Skeletal muscle tissue (tissue), 4 donors: ENCODE data around the gene ADAMTSL5. TPM values are rescaled to one million over a fixed set of nuclear protein-coding genes. Genes with fewer than 3 reads are reported as not detected.
"Not testable (repeated sequence)": the region's sequence is repeated elsewhere in the genome, so short reads cannot be mapped to it uniquely, and the experiment has no call there.

Source experiments
- H3K27ac ChIP-seq: one replicate; pipeline ENCODE4 v1.7.0; 2013; ENCODE audit warnings: mild to moderate bottlenecking, low read depth, low read length, inconsistent platforms
- H3K27me3 ChIP-seq, 3 donors: one replicate each; pipeline ENCODE4 v1.7.0; 2013; ENCODE audit warnings: low read length in 3 of 3; ENCODE audit not compliant: control insufficient read depth in 3 of 3, insufficient read depth in 3 of 3
- H3K36me3 ChIP-seq, 3 donors: one replicate each; pipeline ENCODE4 v1.7.0; 2013; ENCODE audit warnings: low read length in 3 of 3; ENCODE audit not compliant: control insufficient read depth in 3 of 3, insufficient read depth in 3 of 3
- H3K4me1 ChIP-seq, 3 donors: one replicate each; pipeline ENCODE4 v1.7.0; 2013; ENCODE audit warnings: low read length in 3 of 3, mild to moderate bottlenecking in 3 of 3; ENCODE audit not compliant: control insufficient read depth in 3 of 3, insufficient read depth in 3 of 3
- H3K4me3 ChIP-seq, 3 donors: one replicate each; pipeline ENCODE4 v1.7.0; 2013; ENCODE audit warnings: low read length in 3 of 3
- H3K9ac ChIP-seq, 3 donors: one replicate each; pipeline ENCODE4 v1.7.0; 2013; ENCODE audit warnings: low read length in 3 of 3, mild to moderate bottlenecking in 3 of 3, moderate library complexity in 2 of 3, low read depth in 1 of 3
- H3K9me3 ChIP-seq, 3 donors: one replicate each; pipeline ENCODE4 v1.7.0; 2013; ENCODE audit warnings: low read length in 3 of 3; ENCODE audit not compliant: control insufficient read depth in 3 of 3
- total RNA-seq: library from RNA; depleted of rRNA; stranded (reverse); fragments of >200 nt; gene quantifications from one replicate; pipeline ENCODE4 v1.2.3, GENCODE V29; 2014
- donor health status: Osteomylitis.

The ADAMTSL5 gene
- total RNA-seq, 1 donor from 2014 or later, result 3.1 TPM

DNA sequence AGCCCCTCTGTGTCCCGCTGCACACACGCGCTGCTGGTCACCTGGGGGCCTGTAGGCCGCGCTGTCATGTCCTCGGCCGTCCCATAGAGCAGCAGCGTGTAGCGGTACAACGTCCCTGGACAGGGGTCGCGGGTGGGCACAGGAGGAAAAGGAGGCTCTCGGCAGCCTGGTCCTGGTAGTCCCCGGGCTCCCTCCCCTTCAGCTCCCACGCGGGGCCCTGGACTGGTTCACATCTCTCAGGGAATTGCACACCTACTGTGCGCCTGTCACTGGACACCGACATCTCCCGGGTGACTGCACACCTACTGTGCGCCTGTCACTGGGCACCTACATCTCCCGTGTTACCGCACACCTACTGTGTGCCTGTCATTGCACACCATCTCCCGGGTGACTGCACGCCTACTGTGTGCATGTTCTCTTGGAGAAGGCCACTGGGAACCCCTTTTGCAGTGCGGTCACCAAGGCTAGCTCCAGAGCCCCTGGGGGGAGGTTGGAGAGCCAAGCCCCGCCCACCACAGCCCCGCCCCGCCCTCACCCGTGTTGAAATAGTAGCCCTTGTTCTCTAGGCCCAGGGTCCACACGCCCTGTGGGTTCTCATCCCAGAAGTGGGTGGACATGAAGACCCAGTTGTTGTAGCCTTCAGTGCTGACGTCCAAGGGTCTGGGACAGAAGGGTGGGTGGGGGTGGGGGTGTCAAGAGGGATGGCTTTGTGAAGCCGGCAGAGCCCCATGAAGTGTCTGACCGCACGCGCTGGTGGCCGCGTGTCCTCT, 30.3 kb downstream of the ADAMTSL5 start:
- no peak overlapping the region for H3K4me3 ChIP-seq
- peaks cover 9 to 13% (median 10%) of the 10 kb centered on the region in 3 donors for H3K4me1 ChIP-seq
- no peaks in the 10 kb centered on the region for H3K36me3 ChIP-seq
- H3K27ac ChIP-seq, result no peak overlapping the region
- no peak overlapping the region for H3K9ac ChIP-seq
- H3K27me3 ChIP-seq, result no peaks in the 10 kb centered on the region
- no peaks in the 10 kb centered on the region for H3K9me3 ChIP-seq

DNA sequence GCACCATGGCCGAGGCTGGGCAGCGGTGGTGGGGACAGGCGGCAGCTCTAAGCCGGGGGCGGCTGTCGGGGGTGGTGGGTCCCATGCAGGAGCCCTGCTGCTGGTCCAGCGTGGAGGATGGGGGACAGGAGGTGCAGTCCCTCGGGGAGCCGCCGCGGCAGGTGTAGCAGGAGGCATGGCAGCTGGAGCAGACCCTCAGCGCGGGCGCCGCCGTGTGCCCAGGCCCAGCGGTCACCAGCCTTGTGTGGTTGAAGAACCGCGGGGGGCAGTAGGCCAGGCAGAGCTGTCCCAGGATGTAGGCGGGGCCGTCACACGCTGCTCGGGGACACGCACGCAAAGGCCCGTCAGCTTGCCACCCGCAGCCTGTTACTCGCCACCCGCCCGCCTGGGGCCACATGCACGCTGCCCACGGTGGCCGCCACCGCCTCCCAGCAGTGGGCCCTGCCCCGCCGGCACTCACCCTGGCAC, 30.9 kb downstream of the ADAMTSL5 start:
- Histone ChIP-seq H3K9ac (no peak overlapping the region), H3K9me3 (no peaks in the 10 kb centered on the region), H3K27me3 (no peaks in the 10 kb centered on the region), H3K4me3 (no peak overlapping the region), H3K27ac (no peak overlapping the region), H3K4me1 (peaks cover 10 to 17% (median 10%) of the 10 kb centered on the region in 3 donors), H3K36me3 (no peaks in the 10 kb centered on the region)

DNA sequence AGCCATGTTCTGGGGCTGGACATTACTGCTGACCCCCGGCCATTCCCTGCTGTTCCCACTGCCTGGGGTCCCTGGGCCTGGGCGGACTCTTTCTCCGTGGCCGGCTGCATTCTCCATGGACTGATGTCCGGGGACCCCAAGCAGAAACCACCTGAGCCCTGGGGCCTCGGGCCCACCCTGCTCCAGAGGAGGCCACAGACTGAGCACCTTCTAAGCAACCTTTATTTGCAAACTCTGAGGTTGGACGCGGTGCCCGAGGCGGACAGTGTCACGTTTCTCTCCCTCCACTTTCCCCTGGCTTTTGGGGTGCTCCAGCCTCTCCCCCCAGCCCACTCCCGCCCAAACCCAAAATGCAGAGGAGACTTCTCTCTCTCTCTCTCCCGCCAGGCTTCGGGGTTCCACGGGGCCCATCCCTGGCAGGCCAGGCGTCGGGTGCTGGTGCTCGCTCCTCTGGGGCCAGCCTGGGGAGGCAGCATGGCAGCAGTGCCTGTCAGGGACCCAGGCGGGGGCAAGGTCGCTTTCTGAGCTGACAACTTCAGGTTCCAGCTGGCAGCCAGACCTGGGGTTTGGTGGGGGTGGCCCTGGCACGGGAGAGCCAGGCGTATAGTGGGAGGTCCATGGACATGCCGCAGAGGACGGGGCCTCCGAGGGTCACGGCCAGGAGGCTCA, 31.5 kb downstream of the ADAMTSL5 start:
- Histone ChIP-seq H3K4me1 (peaks cover 10 to 17% (median 10%) of the 10 kb centered on the region in 3 donors), H3K9ac (no peak overlapping the region), H3K27me3 (no peaks in the 10 kb centered on the region), H3K36me3 (peaks cover 0 to 2% (median 0%) of the 10 kb centered on the region in 3 donors), H3K4me3 (no peak overlapping the region), H3K9me3 (no peaks in the 10 kb centered on the region), H3K27ac (no peak overlapping the region)

DNA sequence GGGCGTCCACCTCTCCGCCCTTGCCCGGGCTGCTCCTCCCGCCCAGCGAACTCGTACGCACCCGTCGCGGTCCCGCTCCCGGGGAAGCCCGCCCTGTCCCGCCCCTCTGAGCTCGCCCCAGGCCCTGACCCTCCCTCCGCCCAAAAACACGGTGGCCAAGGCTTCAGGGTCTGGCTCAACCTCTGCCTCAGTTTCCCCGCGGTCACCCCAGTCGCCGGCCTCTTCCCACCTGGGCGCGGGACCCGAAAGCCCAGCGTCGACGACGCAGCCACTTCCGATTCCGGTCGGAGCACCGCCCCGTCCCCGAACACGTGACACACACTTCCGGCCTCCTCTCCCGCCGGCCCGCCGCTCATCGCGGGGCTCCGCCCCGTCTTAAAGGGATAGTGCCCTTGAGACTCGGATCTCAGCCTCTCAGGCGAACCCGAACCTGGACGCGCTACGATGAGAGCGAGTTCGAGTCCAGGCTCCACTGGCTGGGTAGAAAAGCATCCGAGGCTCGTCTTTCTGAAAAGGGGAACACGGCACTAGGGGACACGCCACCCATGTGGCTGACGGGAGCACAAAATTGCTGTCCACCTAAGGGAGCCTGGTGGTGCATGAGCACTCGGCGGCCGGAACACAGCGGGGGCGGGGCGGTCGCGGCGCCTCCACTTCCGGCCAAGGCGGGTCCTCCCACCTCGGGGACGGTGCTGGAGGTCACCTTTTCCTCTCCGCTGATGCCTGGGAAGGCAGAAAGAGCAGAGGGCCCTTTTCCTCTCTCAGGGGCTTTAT, 33.7 kb downstream of the ADAMTSL5 start, which contains the start of gene C19orf25:
TSS of gene C19orf25 (minus strand) at position 282 of the 774 bp plus-strand sequence. CDS start 312 bp downstream, outside the sequence.
- Histone ChIP-seq H3K4me3 (peak within 1 kb of the TSS; percentile 86 to 91 (median 91)), H3K4me1 (peaks cover 14 to 27% (median 17%) of the 10 kb centered on the region in 3 donors), H3K9ac (peak within 1 kb of the TSS; percentile 72 to 84 (median 79)), H3K9me3 (no peaks in the 10 kb centered on the region), H3K27ac (peak within 1 kb of the TSS; percentile 45), H3K27me3 (peaks cover 2 to 7% (median 5%) of the 10 kb centered on the region in 3 donors), H3K36me3 (peaks cover 5 to 10% (median 5%) of the 10 kb centered on the region in 3 donors)

DNA sequence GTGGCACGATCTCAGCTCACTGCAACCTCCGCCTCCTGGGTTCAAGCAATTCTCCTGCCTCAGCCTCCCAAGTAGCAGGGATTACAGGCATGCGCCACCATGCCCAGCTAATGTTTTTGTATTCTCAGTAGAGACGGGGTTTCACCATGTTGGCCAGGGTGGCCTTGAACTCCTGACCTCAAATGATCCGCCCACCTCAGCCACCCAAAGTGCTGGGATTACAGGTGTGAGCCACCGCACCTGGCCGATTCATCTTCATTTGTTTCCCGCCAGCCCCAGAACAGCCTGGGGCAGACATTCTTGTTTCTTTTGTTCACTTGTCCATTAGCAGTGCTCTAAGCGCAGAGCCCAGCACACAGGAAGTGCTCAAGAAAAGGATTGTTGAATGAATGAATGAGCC, 35.8 kb downstream of the ADAMTSL5 start:
- not testable (repeated sequence) for H3K36me3 ChIP-seq, H3K27ac ChIP-seq, H3K4me3 ChIP-seq, H3K9ac ChIP-seq, H3K9me3 ChIP-seq
- H3K4me1 ChIP-seq, result peaks cover 15 to 47% (median 26%) of the 10 kb centered on the region in 3 donors
- peaks cover 21 to 24% (median 24%) of the 10 kb centered on the region in 3 donors for H3K27me3 ChIP-seq

DNA sequence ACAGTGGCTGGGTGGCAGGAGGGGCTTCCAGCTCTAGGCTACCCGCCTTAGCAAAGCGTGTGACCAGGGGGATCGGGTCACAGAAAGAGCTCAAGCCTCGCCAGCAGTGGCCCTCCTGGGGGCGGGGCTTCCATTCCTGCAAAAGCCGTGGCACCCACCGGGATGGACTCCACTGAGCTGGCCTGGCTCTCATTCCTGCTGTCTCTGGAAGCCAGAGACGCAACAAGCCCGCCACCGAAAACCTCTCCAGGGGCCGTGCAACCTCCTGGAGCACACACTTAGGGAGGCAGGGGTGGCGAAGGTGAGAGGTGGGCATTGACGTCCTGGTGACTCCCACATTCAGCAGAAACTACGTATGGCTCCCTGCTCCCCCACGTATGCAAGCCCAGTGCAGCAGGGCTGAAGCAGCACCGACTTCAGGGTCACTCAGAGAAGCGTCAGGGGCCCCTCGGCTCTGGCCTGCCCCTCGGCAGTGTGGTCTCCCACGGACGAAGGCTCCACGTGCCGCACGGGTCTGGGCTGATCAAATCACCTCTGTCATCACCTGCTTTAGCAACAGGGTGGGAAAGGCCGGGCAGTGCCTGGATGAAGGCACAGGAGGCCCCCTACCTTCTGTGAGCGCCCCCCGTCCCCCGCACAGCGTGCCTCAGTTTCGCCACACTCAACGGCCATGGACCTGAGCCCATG, 36.9 kb downstream of the ADAMTSL5 start:
- H3K27ac ChIP-seq, result no peak overlapping the region
- H3K4me1 ChIP-seq, result peaks cover 24 to 58% (median 38%) of the 10 kb centered on the region in 3 donors
- H3K9ac ChIP-seq, result no peak overlapping the region
- no peaks in the 10 kb centered on the region for H3K9me3 ChIP-seq
- peaks cover 5 to 10% (median 5%) of the 10 kb centered on the region in 3 donors for H3K36me3 ChIP-seq
- H3K27me3 ChIP-seq, result peaks cover 33 to 36% (median 35%) of the 10 kb centered on the region in 3 donors
- H3K4me3 ChIP-seq, result no peak overlapping the region

DNA sequence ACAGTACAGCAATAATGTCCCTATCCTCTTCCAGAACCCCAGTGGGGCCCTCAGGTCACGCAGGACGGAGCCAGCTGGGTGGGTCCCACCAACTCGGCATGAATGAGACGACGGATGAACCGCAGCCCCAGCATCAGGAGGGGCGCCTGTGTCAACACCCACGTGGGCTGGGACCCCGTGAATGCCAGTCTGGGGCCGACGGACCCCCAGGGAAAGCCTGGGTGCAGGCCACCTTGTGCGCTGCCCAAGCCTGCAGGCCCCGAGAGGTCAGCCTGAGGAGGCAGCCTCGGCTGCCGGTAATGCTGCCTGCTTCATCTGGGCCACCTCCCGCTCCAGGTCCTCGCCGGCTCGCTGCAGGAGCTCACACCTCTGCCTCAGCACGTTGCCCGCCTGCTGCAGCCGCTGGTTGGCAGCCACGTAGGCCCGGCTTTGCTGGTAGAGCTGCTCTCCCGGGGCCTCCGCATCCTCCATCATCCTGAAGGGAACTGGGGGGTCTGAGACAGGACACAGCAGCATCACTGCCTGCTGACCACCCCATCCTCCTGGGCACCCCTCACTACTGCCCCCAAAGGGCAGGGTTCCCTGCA, 38.0 kb downstream of the ADAMTSL5 start:
- H3K9ac ChIP-seq, result no peak overlapping the region
- H3K4me1 ChIP-seq, result peaks cover 33 to 69% (median 48%) of the 10 kb centered on the region in 3 donors
- H3K36me3 ChIP-seq, result peaks cover 5 to 10% (median 5%) of the 10 kb centered on the region in 3 donors
- H3K27me3 ChIP-seq, result peaks cover 43 to 46% (median 46%) of the 10 kb centered on the region in 3 donors
- no peak overlapping the region for H3K4me3 ChIP-seq
- H3K9me3 ChIP-seq, result no peaks in the 10 kb centered on the region
- no peak overlapping the region for H3K27ac ChIP-seq

DNA sequence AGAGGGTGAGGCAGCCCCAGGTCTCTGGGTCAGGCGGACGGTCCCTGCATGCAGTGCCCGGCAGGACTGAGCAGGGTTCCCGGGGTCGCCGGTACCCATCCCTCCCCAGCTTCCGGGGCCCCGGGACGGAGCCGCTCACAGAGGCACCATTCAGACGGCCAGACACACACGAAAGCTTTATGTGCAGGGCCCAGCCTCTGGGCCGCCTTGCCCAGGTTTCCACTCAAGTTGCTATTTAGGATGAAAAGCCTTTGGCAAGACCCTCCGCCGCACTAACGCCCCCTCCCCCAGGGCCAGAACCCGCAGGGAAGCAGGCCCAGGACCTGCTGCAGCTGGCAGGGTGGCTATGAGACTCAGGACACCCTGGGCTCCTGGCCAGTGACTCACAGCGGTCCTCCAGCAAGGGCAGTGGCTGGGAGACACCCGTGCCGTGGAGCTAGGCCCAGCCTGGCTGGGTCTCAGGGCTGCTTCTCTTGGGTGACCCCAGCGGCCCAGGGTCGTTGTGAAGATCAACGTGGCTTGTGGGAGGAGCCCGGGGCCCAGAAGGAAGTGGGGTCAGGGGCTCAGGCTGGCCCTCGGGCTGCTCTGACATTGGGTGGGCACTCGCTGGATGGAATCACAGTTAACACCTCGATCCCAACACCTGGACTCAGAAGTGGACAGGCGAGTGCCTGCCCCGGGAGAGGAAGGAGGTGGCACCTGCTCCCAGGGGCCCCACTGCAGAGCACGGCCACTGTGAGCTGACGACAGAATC, 38.6 kb downstream of the ADAMTSL5 start:
- Histone ChIP-seq H3K36me3 (peaks cover 5 to 10% (median 5%) of the 10 kb centered on the region in 3 donors), H3K27me3 (peaks cover 48 to 50% (median 49%) of the 10 kb centered on the region in 3 donors), H3K27ac (no peak overlapping the region), H3K4me3 (no peak overlapping the region), H3K9ac (no peak overlapping the region), H3K9me3 (no peaks in the 10 kb centered on the region), H3K4me1 (peaks cover 29 to 65% (median 45%) of the 10 kb centered on the region in 3 donors)
